ENCODE results near the gene LRP1. TPM values are rescaled to one million over a fixed set of nuclear protein-coding genes. Genes with fewer than 3 reads are reported as not detected.

The LRP1 gene
- total and polyA plus RNA-seq, 2 of the 13 experiments (the other 11 are each of a cell fraction or from before 2014, with no cell fraction given), result 14.7 to 30.8 TPM

DNA sequence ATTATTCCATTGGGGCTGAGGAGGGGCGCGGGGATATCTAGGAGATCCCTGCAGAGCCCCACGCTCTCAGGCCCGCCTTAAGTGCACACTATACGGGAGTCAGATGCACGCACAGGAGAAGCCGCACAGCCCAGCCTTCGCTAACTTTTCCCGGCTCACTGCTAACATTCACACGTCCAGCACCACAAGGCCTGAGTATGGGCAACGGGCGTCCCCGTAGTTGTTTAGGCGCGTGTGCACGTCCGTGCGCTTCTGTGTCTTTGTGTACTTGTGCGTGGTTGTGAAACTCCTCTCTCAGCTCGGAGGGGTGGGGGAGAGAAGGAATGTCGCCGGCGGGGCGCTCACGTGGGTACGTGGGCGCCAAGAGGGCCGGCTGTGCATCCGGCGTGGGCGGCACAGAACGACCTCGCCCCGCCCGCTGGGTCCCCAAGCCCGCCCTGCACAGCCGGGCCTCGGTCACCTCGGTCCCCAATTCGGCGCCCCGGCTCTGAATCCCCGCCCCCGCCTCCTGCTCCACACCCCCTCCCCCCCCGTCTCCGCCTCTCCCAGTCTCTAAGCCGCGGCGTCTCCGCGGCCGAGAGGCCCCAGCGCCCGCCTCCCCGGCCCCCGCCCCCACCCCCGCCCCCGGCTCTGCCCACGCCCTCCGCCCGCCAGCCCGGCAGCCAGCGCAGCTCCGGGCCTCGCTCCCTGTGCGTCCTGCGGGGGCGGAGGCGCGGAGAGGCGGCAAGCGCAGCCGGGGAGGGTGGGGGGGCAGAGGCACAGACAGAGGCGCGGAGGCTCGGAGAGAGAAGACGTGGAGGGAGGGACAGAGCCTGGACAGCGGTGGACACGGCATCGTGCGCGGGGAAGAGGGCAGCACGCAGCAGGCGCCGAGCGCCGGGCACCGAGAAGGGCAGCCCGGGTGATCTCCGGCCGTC is 39.7 kb upstream of the LRP1 start, which contains the start of gene NAB2 (continued):
- TF ChIP-seq STAT6 (CRISPR knock-in tag; IDR thresholded peaks at IDR 0.05; ENCODE audit: borderline replicate concordance) (no peak), ZNF430 (CRISPR knock-in tag; IDR thresholded peaks at IDR 0.05) (peak; percentile 74; the same call in 1 of the 2 replicates), HMG20B (CRISPR knock-in tag; conservative IDR thresholded peaks at IDR 0.05) (peak; percentile 71), BCL3 (CRISPR knock-in tag; IDR thresholded peaks at IDR 0.05) (no peak), HMG20A (CRISPR knock-in tag; IDR thresholded peaks at IDR 0.05; ENCODE audit: borderline replicate concordance) (peak; percentile 38; the same call in 1 of the 2 replicates), ZNF264 (CRISPR knock-in tag; IDR thresholded peaks at IDR 0.05) (peak; percentile 62; the same call in 1 of the 2 replicates), FOXK1 (CRISPR knock-in tag; IDR thresholded peaks at IDR 0.05; ENCODE audit: borderline replicate concordance, low read depth) (peak; percentile 70; the same call in 1 of the 2 replicates), TBX2 (CRISPR knock-in tag; IDR thresholded peaks at IDR 0.05; ENCODE audit: borderline replicate concordance) (peak; percentile 79), MBD4 (IDR thresholded peaks at IDR 0.05; ENCODE audit: borderline replicate concordance, low read length) (no peak), ZNF256 (CRISPR knock-in tag; conservative IDR thresholded peaks at IDR 0.05) (0 out of 2 replicates have a peak, but pooled peaks have one; percentile 56), DR1 (CRISPR knock-in tag; IDR thresholded peaks at IDR 0.05) (peak; percentile 70; the same call in 1 of the 2 replicates), ZNF142 (CRISPR knock-in tag; IDR thresholded peaks at IDR 0.05) (peak; percentile 83; the same call in 1 of the 2 replicates), ZNF263 (CRISPR knock-in tag; IDR thresholded peaks at IDR 0.05) (peak; percentile 61), GABPA (IDR thresholded peaks at IDR 0.05; ENCODE audit: low read depth, low read length) (no peak), GABPA (CRISPR knock-in tag; IDR thresholded peaks at IDR 0.05; ENCODE audit: low read depth) (peak; percentile 35; the same call in 1 of the 2 replicates)
- TF ChIP-seq, protein P1, sequence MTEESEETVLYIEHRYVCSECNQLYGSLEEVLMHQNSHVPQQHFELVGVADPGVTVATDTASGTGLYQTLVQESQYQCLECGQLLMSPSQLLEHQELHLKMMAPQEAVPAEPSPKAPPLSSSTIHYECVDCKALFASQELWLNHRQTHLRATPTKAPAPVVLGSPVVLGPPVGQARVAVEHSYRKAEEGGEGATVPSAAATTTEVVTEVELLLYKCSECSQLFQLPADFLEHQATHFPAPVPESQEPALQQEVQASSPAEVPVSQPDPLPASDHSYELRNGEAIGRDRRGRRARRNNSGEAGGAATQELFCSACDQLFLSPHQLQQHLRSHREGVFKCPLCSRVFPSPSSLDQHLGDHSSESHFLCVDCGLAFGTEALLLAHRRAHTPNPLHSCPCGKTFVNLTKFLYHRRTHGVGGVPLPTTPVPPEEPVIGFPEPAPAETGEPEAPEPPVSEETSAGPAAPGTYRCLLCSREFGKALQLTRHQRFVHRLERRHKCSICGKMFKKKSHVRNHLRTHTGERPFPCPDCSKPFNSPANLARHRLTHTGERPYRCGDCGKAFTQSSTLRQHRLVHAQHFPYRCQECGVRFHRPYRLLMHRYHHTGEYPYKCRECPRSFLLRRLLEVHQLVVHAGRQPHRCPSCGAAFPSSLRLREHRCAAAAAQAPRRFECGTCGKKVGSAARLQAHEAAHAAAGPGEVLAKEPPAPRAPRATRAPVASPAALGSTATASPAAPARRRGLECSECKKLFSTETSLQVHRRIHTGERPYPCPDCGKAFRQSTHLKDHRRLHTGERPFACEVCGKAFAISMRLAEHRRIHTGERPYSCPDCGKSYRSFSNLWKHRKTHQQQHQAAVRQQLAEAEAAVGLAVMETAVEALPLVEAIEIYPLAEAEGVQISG (CRISPR knock-in tag; IDR thresholded peaks at IDR 0.05), result peak; percentile 66; the same call in 1 of the 2 replicates

Data from HepG2 (cell line).